HepG2 (cell line): ENCODE results near the gene TRAF4. TPM values are rescaled to one million over a fixed set of nuclear protein-coding genes. Genes with fewer than 3 reads are reported as not detected.
A peak's percentile ranks its signal among the peaks of the same experiment; 100 is the strongest.

Experiments used
- AKNA ChIP-seq: sonication (generic); formaldehyde crosslinking; IDR thresholded peaks from 2 replicates; pipeline ENCODE4 v1.4.0; 2020; ENCODE audit warnings: missing genetic modification reagents, borderline replicate concordance
- ATAD3A ChIP-seq: sonication (generic); formaldehyde crosslinking; IDR thresholded peaks from 2 replicates; pipeline ENCODE4 v1.4.0; 2020; ENCODE audit warnings: missing genetic modification reagents
- DRAP1 ChIP-seq: IDR thresholded peaks from 2 replicates; pipeline ENCODE4 v1.6.1; 2016; ENCODE audit warnings: missing genetic modification reagents, missing compliant biosample characterization
- ETS1 ChIP-seq: sonication (generic); formaldehyde crosslinking; IDR thresholded peaks from 2 replicates; pipeline ENCODE4 v1.4.0; 2020; ENCODE audit warnings: missing genetic modification reagents
- GTF2F1 ChIP-seq: fragments of 150-350 bp; IDR thresholded peaks from 2 replicates; pipeline ENCODE4 v1.6.1; 2014; ENCODE audit warnings: low read length
- HES4 ChIP-seq: sonication (generic); formaldehyde crosslinking; IDR thresholded peaks from 2 replicates; pipeline ENCODE4 v1.9.0; 2021; ENCODE audit warnings: mild to moderate bottlenecking, missing genetic modification reagents, borderline replicate concordance
- HMG20B ChIP-seq: conservative IDR thresholded peaks from 2 replicates; pipeline ENCODE4 v1.6.1; 2016; ENCODE audit warnings: missing genetic modification reagents, missing compliant biosample characterization
- NFAT5 ChIP-seq: sonication (generic); formaldehyde crosslinking; IDR thresholded peaks from 2 replicates; pipeline ENCODE4 v1.4.0; 2020; ENCODE audit warnings: missing genetic modification reagents
- SIX1 ChIP-seq: sonication (generic); formaldehyde crosslinking; IDR thresholded peaks from 2 replicates; pipeline ENCODE4 v1.4.0; 2020; ENCODE audit warnings: missing genetic modification reagents, borderline replicate concordance
- SMAD3 ChIP-seq: sonication (generic); formaldehyde crosslinking; IDR thresholded peaks from 2 replicates; pipeline ENCODE4 v1.4.0; 2020; ENCODE audit warnings: missing genetic modification reagents
- TARDBP ChIP-seq: sonication (generic); formaldehyde crosslinking; IDR thresholded peaks from 2 replicates; pipeline ENCODE4 v1.8.0; 2022; ENCODE audit warnings: mild to moderate bottlenecking, missing genetic modification reagents
- THAP11 ChIP-seq: IDR thresholded peaks from 2 replicates; pipeline ENCODE4 v1.6.1; 2016; ENCODE audit warnings: missing biosample characterization, missing genetic modification reagents
- XBP1 ChIP-seq: sonication (generic); formaldehyde crosslinking; IDR thresholded peaks from 2 replicates; pipeline ENCODE4 v1.5.0; 2020; ENCODE audit warnings: missing genetic modification reagents
- ZBTB7B ChIP-seq: sonication (generic); formaldehyde crosslinking; IDR thresholded peaks from 2 replicates; pipeline ENCODE4 v1.4.0; 2020; ENCODE audit warnings: missing genetic modification reagents
- ZNF10 ChIP-seq: sonication (generic); formaldehyde crosslinking; IDR thresholded peaks from 2 replicates; pipeline ENCODE4 v1.4.0; 2020; ENCODE audit warnings: mild to moderate bottlenecking, low read depth, missing genetic modification reagents, borderline replicate concordance
- ZNF510 ChIP-seq: sonication (generic); formaldehyde crosslinking; IDR thresholded peaks from 2 replicates; pipeline ENCODE4 v1.4.0; 2020; ENCODE audit warnings: low read depth, mild to moderate bottlenecking, missing genetic modification reagents
- ZNF678 ChIP-seq: sonication (generic); formaldehyde crosslinking; IDR thresholded peaks from 2 replicates; pipeline ENCODE4 v1.4.0; 2020; ENCODE audit warnings: mild to moderate bottlenecking, missing genetic modification reagents
- ZNF878 ChIP-seq: sonication (generic); formaldehyde crosslinking; IDR thresholded peaks from 2 replicates; pipeline ENCODE4 v1.8.1; 2023; ENCODE audit warnings: mild to moderate bottlenecking, missing genetic modification reagents, moderate library complexity
- polyA plus RNA-seq, 8 experiments: library from polyadenylated mRNA; depleted of rRNA in 3 of 8; stranded (reverse) in 7 of 8; unstranded in 1 of 8; fragments of >200 nt; fragmentation: Illumina TruSeq in 4 of 8; extraction: Trizol in 4 of 8; gene quantifications; 2 replicates each; pipeline versions ENCODE4 v1.2.1 to v1.2.3, GENCODE V29; 2011 to 2016; ENCODE audit warnings: low read depth in 4 of 8, missing spikeins in 1 of 8, mixed read lengths in 1 of 8; ENCODE audit not compliant: insufficient read depth in 1 of 8
- total RNA-seq, 5 experiments: library from RNA; depleted of rRNA; stranded (reverse); fragments of >200 nt; fragmentation: Illumina TruSeq; extraction: Trizol; gene quantifications; 2 replicates each; pipeline ENCODE4 v1.2.3, GENCODE V29; 2016; ENCODE audit warnings: low read depth in 1 of 5

The TRAF4 gene
- total and polyA plus RNA-seq, 2 of the 13 experiments (the other 11 are each of a cell fraction or from before 2014, with no cell fraction given): 86.0 to 89.9 TPM

- TF ChIP-seq ATAD3A (CRISPR knock-in tag) (no peak), AKNA (CRISPR knock-in tag) (no peak), GTF2F1 (no peak), TARDBP (no peak), SIX1 (CRISPR knock-in tag) (no peak), ETS1 (CRISPR knock-in tag) (no peak), ZNF10 (no peak), DRAP1 (CRISPR knock-in tag) (peak; percentile 86), ZNF510 (CRISPR knock-in tag) (peak; percentile 36; the same call in 1 of the 2 replicates), HMG20B (CRISPR knock-in tag) (no peak), ZNF878 (no peak), XBP1 (CRISPR knock-in tag) (0 out of 2 replicates have a peak, but pooled peaks have one; percentile 17), SMAD3 (peak; percentile 60; the same call in 1 of the 2 replicates), HES4 (no peak), THAP11 (CRISPR knock-in tag) (peak; percentile 80), ZNF678 (no peak), ZBTB7B (peak; percentile 25), NFAT5 (CRISPR knock-in tag) (no peak)
These were observed 17.0 kb upstream of the TRAF4 start (continued) for GRCh38 chr17:28726627-28727491.
